GM18508 (cell line): Measurements from ENCODE around the gene NCAN.

Source experiments
- ATAC-seq: cut with Tn5 transposase; IDR thresholded peaks from one replicate; pipeline ENCODE4 v1.9.1; 2021; ENCODE audit warnings: moderate number of reproducible peaks; ENCODE audit not compliant: insufficient read depth, unreplicated experiment

Gene NCAN

DNA sequence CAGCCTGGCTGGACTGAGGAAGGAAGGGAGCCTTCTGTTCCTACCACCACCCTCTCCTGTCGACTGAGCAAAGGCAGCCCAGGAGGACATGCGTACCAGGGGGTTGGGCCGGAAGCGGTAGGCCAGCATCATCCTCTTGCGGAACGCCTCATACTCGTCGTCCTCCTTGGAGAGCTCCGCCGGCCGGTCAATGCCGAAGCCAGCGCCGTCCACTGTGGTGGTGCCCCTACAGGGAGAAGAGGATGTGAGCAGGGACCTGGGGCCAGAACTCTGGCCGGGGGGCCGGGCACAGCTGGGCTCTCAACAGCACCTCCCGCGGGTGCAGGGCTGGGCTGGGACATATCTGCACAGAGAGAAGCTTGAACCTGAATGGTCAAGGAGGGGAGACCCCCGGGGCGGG lies 65.1 kb downstream of the NCAN start:
- ATAC-seq: no peak

DNA sequence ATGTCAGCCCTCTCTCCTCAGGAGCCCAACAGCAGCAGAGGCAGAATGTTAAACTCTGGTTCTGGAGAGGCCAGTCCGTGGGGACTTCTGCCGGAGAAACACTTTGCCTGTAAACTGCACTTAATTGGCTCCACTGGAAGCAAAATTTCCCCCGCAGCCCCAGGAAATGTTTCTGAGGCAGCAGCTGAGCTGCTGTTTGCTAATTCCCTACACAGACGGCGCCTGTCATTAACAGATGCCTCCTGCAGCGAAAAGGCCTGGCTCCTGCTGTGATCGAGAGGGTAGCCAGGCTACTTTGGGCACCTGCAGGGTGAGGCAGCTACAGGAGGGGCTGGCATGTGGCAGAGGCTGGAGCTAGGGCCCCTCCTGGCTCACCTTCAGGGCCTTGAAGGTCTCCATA lies 66.6 kb downstream of the NCAN start:
- ATAC-seq: no peak

DNA sequence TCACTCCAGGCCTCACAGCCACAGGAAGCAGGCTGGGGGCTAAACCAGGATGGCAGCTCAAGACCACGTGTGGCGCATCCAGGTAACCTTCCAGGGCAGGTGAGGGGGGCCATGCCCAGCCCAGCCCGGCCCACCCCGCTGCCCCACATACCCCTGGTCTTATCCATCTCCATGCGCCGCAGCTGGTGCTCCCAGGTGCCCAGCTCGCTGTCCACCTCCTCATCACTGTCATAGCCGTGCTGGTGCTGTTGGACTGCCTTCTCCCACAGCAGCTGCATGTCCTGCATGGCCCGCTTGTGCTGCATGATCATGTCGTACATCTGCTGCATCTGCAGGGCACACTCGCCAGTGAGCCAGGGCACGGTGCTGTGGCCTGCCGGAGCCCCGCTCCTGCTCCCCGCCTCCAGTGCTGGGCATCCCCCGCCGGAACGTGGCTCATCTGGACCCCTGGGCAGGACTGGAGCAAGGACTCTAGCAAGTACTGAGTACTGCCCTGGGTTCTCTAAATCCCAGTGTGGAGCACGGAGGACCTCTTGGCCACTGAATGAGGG lies 67.4 kb downstream of the NCAN start:
- ATAC-seq: no peak

DNA sequence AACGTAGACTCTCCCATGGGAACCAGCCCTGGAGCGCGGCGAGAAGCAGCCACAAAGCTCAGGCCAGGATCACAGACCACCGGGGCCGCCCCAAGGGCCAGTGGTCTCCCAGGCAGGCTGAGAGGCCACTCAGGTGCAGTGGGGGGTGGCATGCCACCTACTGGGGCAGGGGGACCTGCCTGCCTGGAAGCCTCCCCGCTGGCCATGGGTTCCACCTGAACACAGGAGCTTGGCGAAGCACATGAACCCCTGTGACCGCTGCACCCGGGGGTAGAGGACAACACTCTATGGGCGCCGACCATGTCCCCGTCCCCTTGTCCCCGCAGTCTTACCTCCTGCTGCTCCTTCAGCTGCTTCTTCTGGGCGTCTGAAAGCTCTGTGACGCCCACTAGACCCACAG lies 68.1 kb downstream of the NCAN start:
- ATAC-seq: no peak

DNA sequence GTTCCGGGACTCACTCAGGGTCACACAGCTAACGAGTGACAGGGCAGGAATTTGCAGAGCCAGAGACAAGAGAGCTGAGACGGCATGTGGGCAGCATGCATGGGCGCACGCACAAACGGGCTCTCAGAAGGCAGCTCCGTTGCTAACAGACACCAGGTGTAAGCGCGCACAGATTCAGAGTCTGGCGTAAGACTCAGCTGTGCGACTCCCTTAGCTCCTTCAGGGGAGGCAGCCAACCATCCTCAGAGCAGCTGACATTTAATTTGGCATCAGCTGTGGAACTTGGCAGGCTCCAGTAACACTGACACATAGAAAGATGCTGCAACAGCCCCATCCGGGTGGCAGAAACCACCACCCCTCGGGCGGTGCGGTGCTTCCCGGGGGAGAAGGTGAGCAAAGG lies 68.8 kb downstream of the NCAN start:
- no peak for ATAC-seq

DNA sequence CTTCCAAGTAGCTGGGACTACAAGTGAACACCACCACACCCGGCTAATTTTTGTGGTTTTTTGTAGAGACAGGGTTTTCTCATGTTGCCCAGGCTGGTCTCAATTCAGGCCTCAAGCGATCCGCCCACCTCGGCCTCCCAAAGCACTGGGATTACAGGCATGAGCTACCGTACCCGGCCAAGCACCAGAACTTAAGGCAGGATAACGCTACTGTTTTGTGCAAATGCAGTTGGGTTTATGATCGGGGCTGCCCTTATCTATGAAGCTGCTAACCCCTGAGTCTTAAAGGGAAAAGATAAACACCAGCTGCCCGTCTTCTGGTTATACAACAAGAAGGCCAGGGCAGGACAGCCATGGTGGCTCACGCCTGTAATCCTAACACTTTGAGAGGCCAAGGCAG lies 73.9 kb downstream of the NCAN start:
- ATAC-seq: no peak

DNA sequence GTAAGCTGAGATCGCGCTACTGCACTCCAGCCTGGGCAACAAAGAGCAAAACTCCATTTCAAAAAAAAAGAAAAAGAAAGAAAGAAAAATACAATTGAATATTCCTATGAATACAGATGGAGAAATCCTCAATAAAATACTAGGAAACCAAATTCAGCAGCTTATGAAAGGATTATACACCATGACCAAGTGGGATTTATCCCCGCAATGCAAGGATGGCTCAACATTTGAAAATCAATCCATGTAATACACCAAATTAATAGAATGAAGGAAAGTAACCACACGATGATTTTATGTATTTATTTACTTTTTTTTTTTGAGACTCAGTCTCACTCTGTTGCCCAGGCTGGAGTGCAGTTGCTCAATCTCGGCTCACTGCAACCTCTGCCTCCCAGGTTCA lies 80.8 kb downstream of the NCAN start:
- ATAC-seq: no peak

DNA sequence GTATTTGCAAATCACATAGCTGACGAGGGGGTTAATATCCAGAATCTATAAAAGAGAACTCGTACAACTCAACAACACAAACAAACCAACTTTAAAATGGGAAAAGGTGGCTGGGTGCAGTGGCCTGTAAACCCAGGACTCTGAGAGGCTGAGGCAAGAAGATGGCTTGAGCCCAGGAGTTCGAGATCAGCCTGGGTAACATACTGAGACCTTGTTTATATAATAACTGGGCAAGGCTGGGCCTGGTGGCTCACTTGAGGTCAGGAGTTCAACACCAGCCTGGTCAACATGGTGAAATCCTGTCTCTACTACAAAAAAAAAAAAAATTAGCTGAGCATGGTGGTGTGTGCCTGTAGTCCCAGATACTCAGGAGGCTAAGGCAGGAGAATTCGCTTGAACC lies 83.2 kb downstream of the NCAN start:
- ATAC-seq: no peak

DNA sequence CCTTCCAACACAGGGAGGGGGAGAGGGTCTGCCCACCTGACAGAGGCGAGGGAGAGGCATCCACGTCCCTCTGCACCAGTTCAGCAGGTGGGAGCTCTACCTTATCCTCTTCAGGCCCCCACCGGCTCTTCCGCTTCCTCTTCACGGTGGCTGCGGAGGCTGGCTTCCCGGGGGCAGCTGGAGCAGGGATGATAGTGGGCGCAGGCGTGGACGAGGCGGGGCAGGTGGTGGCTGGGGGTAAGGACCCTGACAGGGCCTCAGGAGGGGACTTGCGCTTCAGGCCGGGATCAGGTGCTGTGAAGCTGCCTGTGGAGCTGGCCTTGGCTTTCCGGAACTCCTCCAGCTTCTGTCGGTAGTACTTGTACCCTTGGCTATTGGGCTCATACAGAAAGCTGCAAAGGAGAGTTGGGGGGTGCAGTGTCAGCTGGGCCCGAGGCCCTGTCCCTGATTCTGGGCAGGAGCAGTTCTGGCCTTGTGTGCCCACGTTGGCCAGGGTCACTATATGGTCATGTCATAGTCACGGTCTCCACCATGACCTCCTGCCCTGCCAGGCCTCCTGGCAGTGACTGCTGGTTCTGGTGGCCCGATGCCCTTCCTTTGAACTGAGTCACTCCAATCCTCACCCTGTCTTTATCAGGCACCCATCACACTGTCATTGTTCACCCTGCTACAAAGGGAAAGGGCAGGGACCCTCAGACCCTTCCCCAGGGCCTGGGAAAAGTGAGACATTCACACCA lies 85.4 kb downstream of the NCAN start:
- ATAC-seq: no peak

DNA sequence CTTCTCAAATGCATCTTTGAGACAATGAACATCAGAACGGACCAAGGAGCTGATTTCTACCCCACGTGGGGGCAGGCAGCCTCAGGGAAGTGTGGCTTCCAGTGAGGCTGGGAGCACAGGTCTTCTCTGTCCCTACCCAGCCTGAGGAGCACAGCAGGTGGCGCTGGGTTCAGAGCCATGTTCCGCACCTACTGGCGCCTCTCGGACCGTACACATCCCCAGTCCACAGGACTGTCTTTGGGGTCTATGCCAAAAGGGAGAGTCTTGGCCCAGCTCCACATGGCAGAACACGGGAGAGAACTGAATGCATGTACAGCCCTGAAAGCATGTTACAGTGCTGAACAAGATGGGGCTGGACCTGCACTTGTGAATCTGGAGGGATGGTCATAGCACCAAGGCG lies 86.0 kb downstream of the NCAN start:
- ATAC-seq: no peak

DNA sequence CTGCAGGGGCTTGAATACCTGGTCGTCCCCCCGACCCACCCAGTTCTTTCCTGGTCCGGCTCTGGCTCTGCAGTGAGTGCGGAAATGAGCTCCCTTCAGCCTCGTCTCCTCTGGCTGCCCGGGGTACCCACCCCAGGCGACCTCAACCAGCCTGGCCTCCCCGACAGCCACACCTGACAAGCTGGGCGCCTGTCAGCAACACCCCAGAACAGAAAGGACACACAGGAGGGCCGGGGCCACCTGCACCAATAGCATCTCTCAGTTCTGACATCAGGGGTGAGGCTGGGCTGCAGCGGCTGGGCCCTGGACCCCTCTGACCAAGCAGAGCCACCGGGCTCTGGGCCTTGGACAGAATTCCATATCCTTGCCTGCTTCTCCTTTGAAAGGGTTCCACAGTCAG lies 88.9 kb downstream of the NCAN start:
- ATAC-seq: no peak
